HepG2 (cell line): ENCODE data around the gene STX10. TPM values are rescaled to one million over a fixed set of nuclear protein-coding genes. Genes with fewer than 3 reads are reported as not detected.

Source experiments
- ATF1 ChIP-seq: IDR thresholded peaks from 2 replicates; pipeline ENCODE4 v1.6.1; 2016; ENCODE audit warnings: mild to moderate bottlenecking, control low read depth
- BCL6 ChIP-seq: IDR thresholded peaks from 2 replicates; pipeline ENCODE4 v1.6.1; 2016; ENCODE audit warnings: missing genetic modification reagents, missing compliant biosample characterization
- CHCHD3 ChIP-seq: sonication (generic); formaldehyde crosslinking; IDR thresholded peaks from 2 replicates; pipeline ENCODE4 v1.8.0; 2022; ENCODE audit warnings: mild to moderate bottlenecking, missing genetic modification reagents, moderate library complexity
- FLYWCH1 ChIP-seq: sonication (generic); formaldehyde crosslinking; IDR thresholded peaks from 2 replicates; pipeline ENCODE4 v1.8.1; 2023; ENCODE audit warnings: mild to moderate bottlenecking, missing genetic modification reagents
- FOXJ3 ChIP-seq: sonication (generic); formaldehyde crosslinking; IDR thresholded peaks from 2 replicates; pipeline ENCODE4 v1.4.0; 2020; ENCODE audit warnings: missing genetic modification reagents, mild to moderate bottlenecking, borderline replicate concordance
- FOXO1 ChIP-seq: sonication (generic); formaldehyde crosslinking; IDR thresholded peaks from 2 replicates; pipeline ENCODE4 v1.4.0; 2020; ENCODE audit warnings: missing genetic modification reagents
- HDAC6 ChIP-seq: fragments of 200-600 bp; sonication (generic); IDR thresholded peaks from 2 replicates; pipeline ENCODE4 v1.7.0; 2017; ENCODE audit warnings: mild to moderate bottlenecking, antibody characterized with exemption, low read length, low read depth
- NFRKB ChIP-seq: fragments of 450-650 bp; IDR thresholded peaks from 2 replicates; pipeline ENCODE4 v1.6.1; 2017
- PTBP1 ChIP-seq: fragments of 200-400 bp; formaldehyde crosslinking; IDR thresholded peaks from 2 replicates; pipeline ENCODE4 v1.6.1; 2018; ENCODE audit warnings: low read length, low read depth; ENCODE audit not compliant: poor library complexity, severe bottlenecking
- SALL1 ChIP-seq: sonication (generic); formaldehyde crosslinking; IDR thresholded peaks from 2 replicates; pipeline ENCODE4 v1.8.0; 2022; ENCODE audit warnings: mild to moderate bottlenecking, missing genetic modification reagents
- SIN3A ChIP-seq: IDR thresholded peaks from 2 replicates; pipeline ENCODE4 v1.6.1; 2011; ENCODE audit warnings: low read depth, mild to moderate bottlenecking, control low read depth, low read length, borderline replicate concordance
- SP1 ChIP-seq, 2 experiments: fragments of 450-650 bp in 1 of 2; sonication (generic) in 1 of 2; formaldehyde crosslinking in 1 of 2; IDR thresholded peaks; 2 replicates each; pipeline versions ENCODE4 v1.4.0 to v1.6.1; 2016 to 2020; ENCODE audit warnings: missing genetic modification reagents in 1 of 2
- SP5 ChIP-seq: IDR thresholded peaks from 2 replicates; pipeline ENCODE4 v1.6.1; 2016; ENCODE audit warnings: low read depth, borderline replicate concordance
- ZFYVE20 ChIP-seq: sonication (generic); formaldehyde crosslinking; IDR thresholded peaks from 2 replicates; pipeline ENCODE4 v1.8.0; 2023; ENCODE audit warnings: low read depth, mild to moderate bottlenecking, moderate library complexity, missing genetic modification reagents, borderline replicate concordance
- ZNF430 ChIP-seq: sonication (generic); formaldehyde crosslinking; IDR thresholded peaks from 2 replicates; pipeline ENCODE4 v1.9.0; 2021; ENCODE audit warnings: mild to moderate bottlenecking, missing genetic modification reagents
- ZNF441 ChIP-seq: sonication (generic); formaldehyde crosslinking; IDR thresholded peaks from 2 replicates; pipeline ENCODE4 v1.7.0; 2021; ENCODE audit warnings: missing genetic modification reagents, borderline replicate concordance
- polyA plus RNA-seq, 8 experiments: library from polyadenylated mRNA; depleted of rRNA in 3 of 8; stranded (reverse) in 7 of 8; unstranded in 1 of 8; fragments of >200 nt; fragmentation: Illumina TruSeq in 4 of 8; extraction: Trizol in 4 of 8; gene quantifications; 2 replicates each; pipeline versions ENCODE4 v1.2.1 to v1.2.3, GENCODE V29; 2011 to 2016; ENCODE audit warnings: low read depth in 4 of 8, missing spikeins in 1 of 8, mixed read lengths in 1 of 8; ENCODE audit not compliant: insufficient read depth in 1 of 8
- total RNA-seq, 5 experiments: library from RNA; depleted of rRNA; stranded (reverse); fragments of >200 nt; fragmentation: Illumina TruSeq; extraction: Trizol; gene quantifications; 2 replicates each; pipeline ENCODE4 v1.2.3, GENCODE V29; 2016; ENCODE audit warnings: low read depth in 1 of 5
- TF ChIP-seq, protein P1 (sequence below): sonication (generic); formaldehyde crosslinking; IDR thresholded peaks from 2 replicates; pipeline ENCODE4 v1.5.0; 2020; ENCODE audit warnings: mild to moderate bottlenecking, missing genetic modification reagents, borderline replicate concordance
- TF ChIP-seq, protein P2 (sequence below): sonication (generic); formaldehyde crosslinking; conservative IDR thresholded peaks from 2 replicates; pipeline ENCODE4 v1.4.0; 2020; ENCODE audit warnings: missing genetic modification reagents
- TF ChIP-seq, protein P3 (sequence below): sonication (generic); formaldehyde crosslinking; IDR thresholded peaks from 2 replicates; pipeline ENCODE4 v1.4.0; 2020; ENCODE audit warnings: mild to moderate bottlenecking, missing genetic modification reagents

The STX10 gene
- total and polyA plus RNA-seq, 2 of the 13 experiments (the other 11 are each of a cell fraction or from before 2014, with no cell fraction given): 47.9 to 66.4 TPM

DNA sequence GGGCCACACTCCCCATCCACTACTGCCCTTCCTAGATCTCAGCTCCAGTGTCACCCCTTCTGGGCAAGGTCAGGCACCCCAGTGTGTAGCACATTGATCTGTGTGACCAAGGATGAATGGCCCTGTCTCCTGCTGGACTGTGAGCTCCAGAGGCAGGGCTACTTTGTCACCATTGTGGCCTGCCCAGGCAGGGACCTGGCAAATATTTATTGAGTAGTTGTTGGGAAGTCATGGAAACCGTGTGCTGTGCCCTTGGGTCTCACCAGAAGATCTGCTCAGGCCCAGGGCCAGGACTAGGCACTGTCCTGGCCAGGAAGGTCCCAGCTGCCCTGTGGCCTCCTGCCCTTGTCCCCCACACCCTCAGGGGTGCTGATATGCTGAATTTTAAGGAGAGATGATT, 21.6 kb downstream of the STX10 start (continued):
- TF ChIP-seq, protein P1, sequence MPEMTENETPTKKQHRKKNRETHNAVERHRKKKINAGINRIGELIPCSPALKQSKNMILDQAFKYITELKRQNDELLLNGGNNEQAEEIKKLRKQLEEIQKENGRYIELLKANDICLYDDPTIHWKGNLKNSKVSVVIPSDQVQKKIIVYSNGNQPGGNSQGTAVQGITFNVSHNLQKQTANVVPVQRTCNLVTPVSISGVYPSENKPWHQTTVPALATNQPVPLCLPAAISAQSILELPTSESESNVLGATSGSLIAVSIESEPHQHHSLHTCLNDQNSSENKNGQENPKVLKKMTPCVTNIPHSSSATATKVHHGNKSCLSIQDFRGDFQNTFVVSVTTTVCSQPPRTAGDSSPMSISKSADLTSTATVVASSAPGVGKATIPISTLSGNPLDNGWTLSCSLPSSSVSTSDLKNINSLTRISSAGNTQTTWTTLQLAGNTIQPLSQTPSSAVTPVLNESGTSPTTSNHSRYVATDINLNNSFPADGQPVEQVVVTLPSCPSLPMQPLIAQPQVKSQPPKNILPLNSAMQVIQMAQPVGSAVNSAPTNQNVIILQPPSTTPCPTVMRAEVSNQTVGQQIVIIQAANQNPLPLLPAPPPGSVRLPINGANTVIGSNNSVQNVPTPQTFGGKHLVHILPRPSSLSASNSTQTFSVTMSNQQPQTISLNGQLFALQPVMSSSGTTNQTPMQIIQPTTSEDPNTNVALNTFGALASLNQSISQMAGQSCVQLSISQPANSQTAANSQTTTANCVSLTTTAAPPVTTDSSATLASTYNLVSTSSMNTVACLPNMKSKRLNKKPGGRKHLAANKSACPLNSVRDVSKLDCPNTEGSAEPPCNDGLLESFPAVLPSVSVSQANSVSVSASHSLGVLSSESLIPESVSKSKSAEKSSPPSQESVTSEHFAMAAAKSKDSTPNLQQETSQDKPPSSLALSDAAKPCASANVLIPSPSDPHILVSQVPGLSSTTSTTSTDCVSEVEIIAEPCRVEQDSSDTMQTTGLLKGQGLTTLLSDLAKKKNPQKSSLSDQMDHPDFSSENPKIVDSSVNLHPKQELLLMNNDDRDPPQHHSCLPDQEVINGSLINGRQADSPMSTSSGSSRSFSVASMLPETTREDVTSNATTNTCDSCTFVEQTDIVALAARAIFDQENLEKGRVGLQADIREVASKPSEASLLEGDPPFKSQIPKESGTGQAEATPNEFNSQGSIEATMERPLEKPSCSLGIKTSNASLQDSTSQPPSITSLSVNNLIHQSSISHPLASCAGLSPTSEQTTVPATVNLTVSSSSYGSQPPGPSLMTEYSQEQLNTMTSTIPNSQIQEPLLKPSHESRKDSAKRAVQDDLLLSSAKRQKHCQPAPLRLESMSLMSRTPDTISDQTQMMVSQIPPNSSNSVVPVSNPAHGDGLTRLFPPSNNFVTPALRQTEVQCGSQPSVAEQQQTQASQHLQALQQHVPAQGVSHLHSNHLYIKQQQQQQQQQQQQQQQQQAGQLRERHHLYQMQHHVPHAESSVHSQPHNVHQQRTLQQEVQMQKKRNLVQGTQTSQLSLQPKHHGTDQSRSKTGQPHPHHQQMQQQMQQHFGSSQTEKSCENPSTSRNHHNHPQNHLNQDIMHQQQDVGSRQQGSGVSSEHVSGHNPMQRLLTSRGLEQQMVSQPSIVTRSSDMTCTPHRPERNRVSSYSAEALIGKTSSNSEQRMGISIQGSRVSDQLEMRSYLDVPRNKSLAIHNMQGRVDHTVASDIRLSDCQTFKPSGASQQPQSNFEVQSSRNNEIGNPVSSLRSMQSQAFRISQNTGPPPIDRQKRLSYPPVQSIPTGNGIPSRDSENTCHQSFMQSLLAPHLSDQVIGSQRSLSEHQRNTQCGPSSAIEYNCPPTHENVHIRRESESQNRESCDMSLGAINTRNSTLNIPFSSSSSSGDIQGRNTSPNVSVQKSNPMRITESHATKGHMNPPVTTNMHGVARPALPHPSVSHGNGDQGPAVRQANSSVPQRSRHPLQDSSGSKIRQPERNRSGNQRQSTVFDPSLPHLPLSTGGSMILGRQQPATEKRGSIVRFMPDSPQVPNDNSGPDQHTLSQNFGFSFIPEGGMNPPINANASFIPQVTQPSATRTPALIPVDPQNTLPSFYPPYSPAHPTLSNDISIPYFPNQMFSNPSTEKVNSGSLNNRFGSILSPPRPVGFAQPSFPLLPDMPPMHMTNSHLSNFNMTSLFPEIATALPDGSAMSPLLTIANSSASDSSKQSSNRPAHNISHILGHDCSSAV (CRISPR knock-in tag): no peak
- TF ChIP-seq BCL6 (CRISPR knock-in tag) (peak; percentile 83), FOXJ3 (CRISPR knock-in tag) (peak; percentile 68), SALL1 (peak; percentile 88), CHCHD3 (CRISPR knock-in tag) (no peak), SP5 (CRISPR knock-in tag) (0 out of 2 replicates have a peak, but pooled peaks have one; percentile 40), SP1 (IDR thresholded peaks at IDR 0.05) (no peak), SP1 (CRISPR knock-in tag; IDR thresholded peaks at IDR 0.05) (no peak), ZFYVE20 (CRISPR knock-in tag) (no peak), PTBP1 (no peak), SIN3A (no peak), ZNF430 (CRISPR knock-in tag) (no peak), HDAC6 (no peak), FLYWCH1 (CRISPR knock-in tag) (no peak), ATF1 (no peak), FOXO1 (CRISPR knock-in tag) (peak; percentile 67; the same call in 1 of the 2 replicates), NFRKB (no peak), ZNF441 (CRISPR knock-in tag) (no peak)
- TF ChIP-seq, protein P2, sequence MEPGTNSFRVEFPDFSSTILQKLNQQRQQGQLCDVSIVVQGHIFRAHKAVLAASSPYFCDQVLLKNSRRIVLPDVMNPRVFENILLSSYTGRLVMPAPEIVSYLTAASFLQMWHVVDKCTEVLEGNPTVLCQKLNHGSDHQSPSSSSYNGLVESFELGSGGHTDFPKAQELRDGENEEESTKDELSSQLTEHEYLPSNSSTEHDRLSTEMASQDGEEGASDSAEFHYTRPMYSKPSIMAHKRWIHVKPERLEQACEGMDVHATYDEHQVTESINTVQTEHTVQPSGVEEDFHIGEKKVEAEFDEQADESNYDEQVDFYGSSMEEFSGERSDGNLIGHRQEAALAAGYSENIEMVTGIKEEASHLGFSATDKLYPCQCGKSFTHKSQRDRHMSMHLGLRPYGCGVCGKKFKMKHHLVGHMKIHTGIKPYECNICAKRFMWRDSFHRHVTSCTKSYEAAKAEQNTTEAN (CRISPR knock-in tag): no peak
- TF ChIP-seq, protein P3, sequence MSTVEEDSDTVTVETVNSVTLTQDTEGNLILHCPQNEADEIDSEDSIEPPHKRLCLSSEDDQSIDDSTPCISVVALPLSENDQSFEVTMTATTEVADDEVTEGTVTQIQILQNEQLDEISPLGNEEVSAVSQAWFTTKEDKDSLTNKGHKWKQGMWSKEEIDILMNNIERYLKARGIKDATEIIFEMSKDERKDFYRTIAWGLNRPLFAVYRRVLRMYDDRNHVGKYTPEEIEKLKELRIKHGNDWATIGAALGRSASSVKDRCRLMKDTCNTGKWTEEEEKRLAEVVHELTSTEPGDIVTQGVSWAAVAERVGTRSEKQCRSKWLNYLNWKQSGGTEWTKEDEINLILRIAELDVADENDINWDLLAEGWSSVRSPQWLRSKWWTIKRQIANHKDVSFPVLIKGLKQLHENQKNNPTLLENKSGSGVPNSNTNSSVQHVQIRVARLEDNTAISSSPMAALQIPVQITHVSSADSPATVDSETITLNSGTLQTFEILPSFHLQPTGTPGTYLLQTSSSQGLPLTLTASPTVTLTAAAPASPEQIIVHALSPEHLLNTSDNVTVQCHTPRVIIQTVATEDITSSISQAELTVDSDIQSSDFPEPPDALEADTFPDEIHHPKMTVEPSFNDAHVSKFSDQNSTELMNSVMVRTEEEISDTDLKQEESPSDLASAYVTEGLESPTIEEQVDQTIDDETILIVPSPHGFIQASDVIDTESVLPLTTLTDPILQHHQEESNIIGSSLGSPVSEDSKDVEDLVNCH (CRISPR knock-in tag): no peak
